HG02798 (cell line): Measurements from ENCODE around the gene GNPTAB.
A peak's percentile ranks its signal among the peaks of the same experiment; 100 is the strongest.
"Not testable (repeated sequence)": the region's sequence is repeated elsewhere in the genome, so short reads cannot be mapped to it uniquely, and the experiment has no call there.

Experiments
- ATAC-seq: cut with Tn5 transposase; IDR thresholded peaks from one replicate; pipeline ENCODE4 v1.9.1; 2021; ENCODE audit warnings: mild to moderate bottlenecking; ENCODE audit not compliant: unreplicated experiment, poor library complexity

GNPTAB gene

GRCh38 chr12:101811342-101811741 is 19.4 kb downstream of the GNPTAB start:
- ATAC-seq, result not testable (repeated sequence)

GRCh38 chr12:101809208-101809607 is 21.6 kb downstream of the GNPTAB start:
- ATAC-seq, result no peak

GRCh38 chr12:101806265-101806664 is 24.5 kb downstream of the GNPTAB start:
- ATAC-seq, result no peak

GRCh38 chr12:101804409-101804808 is 26.4 kb downstream of the GNPTAB start:
- no peak for ATAC-seq

GRCh38 chr12:101803978-101804377 is 26.8 kb downstream of the GNPTAB start:
- ATAC-seq, result no peak

GRCh38 chr12:101802486-101802885 is 28.3 kb downstream of the GNPTAB start:
- ATAC-seq, result no peak

- ATAC-seq, result peak; percentile 51
Measured at GRCh38 chr12:101799774-101800173, 31.0 kb downstream of the GNPTAB start.

GRCh38 chr12:101795786-101796185 is 35.0 kb downstream of the GNPTAB start:
- no peak for ATAC-seq

GRCh38 chr12:101795013-101795412 is 35.7 kb downstream of the GNPTAB start:
- no peak for ATAC-seq

- no peak for ATAC-seq
Measured at GRCh38 chr12:101794574-101794973, 36.2 kb downstream of the GNPTAB start.

- peak; percentile 67 for ATAC-seq
Measured at GRCh38 chr12:101793401-101793800, 37.4 kb downstream of the GNPTAB start.

GRCh38 chr12:101792046-101792931 is 38.5 kb downstream of the GNPTAB start:
- ATAC-seq, result no peak

GRCh38 chr12:101789171-101789570 is 41.6 kb downstream of the GNPTAB start:
- no peak for ATAC-seq

GRCh38 chr12:101785671-101786070 is 45.1 kb downstream of the GNPTAB start:
- no peak for ATAC-seq

GRCh38 chr12:101784376-101784775 is 46.4 kb downstream of the GNPTAB start:
- ATAC-seq, result no peak

GRCh38 chr12:101783838-101784237 is 46.9 kb downstream of the GNPTAB start:
- ATAC-seq, result no peak

GRCh38 chr12:101783150-101783549 is 47.6 kb downstream of the GNPTAB start:
- ATAC-seq, result no peak

GRCh38 chr12:101782273-101782731 is 48.5 kb downstream of the GNPTAB start:
- ATAC-seq, result no peak

GRCh38 chr12:101781834-101782233 is 48.9 kb downstream of the GNPTAB start:
- no peak for ATAC-seq

- ATAC-seq, result no peak
Measured at GRCh38 chr12:101780599-101780998, 50.2 kb downstream of the GNPTAB start.

- no peak for ATAC-seq
Measured at GRCh38 chr12:101779626-101780025, 51.1 kb downstream of the GNPTAB start.

- no peak for ATAC-seq
Measured at GRCh38 chr12:101779200-101779599, 51.6 kb downstream of the GNPTAB start.
